ENCODE data around the gene NYNRIN. TPM values are rescaled to one million over a fixed set of nuclear protein-coding genes. Genes with fewer than 3 reads are reported as not detected.

NYNRIN gene
- total RNA-seq, 4 donors from 2014 or later: 4.7 to 14.7 (median 11.8) TPM

DNA sequence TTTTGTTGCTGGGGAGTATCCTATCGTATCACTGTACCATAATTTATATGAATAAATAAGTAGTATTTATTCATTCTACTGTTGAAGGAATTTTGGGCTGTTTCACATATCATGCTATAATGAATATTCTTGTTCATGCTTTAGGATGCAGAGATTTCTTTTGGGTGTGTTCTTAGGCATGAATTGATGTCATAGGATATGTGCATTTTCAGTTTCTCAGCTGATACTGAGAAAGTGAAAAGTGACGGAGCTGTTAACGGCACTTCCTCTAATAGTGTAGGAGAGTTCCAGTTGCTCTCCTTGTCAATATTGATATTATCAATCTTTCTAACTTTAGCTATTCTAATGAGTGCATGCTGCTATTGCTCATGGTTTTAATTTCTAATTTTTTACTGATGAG is 67.0 kb downstream of the NYNRIN start:
- TF ChIP-seq, protein P1, sequence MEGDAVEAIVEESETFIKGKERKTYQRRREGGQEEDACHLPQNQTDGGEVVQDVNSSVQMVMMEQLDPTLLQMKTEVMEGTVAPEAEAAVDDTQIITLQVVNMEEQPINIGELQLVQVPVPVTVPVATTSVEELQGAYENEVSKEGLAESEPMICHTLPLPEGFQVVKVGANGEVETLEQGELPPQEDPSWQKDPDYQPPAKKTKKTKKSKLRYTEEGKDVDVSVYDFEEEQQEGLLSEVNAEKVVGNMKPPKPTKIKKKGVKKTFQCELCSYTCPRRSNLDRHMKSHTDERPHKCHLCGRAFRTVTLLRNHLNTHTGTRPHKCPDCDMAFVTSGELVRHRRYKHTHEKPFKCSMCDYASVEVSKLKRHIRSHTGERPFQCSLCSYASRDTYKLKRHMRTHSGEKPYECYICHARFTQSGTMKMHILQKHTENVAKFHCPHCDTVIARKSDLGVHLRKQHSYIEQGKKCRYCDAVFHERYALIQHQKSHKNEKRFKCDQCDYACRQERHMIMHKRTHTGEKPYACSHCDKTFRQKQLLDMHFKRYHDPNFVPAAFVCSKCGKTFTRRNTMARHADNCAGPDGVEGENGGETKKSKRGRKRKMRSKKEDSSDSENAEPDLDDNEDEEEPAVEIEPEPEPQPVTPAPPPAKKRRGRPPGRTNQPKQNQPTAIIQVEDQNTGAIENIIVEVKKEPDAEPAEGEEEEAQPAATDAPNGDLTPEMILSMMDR (IDR thresholded peaks at IDR 0.05): no peak
- TF ChIP-seq POLR2A (IDR thresholded peaks at IDR 0.05): no peak
- DNase-seq: no peak
- Histone ChIP-seq H3K27ac (no peak overlapping the region), H3K36me3 (no peaks in the 10 kb centered on the region), H3K4me3 (no peak overlapping the region), H3K4me1 (no peaks in the 10 kb centered on the region), H3K27me3 (no peaks in the 10 kb centered on the region), H3K9me3 (no peaks in the 10 kb centered on the region)
- 87 to 91% methylated on average over 3 of the region's 3 CpGs for WGBS, 2 donors
- intact Hi-C loops (cut with DNase I): no loop called here

Small RNAs within 50 kb of the gene (small RNA-seq; reads per million reads assigned to genes)
- 0 reads per million in 4 donors for gene RF00026

Other genes with a start within 250 kb of the NYNRIN start
- 10 to 100 TPM; 21.9 to 52.2 (median 45.9) TPM for gene IRF9, start 237.7 kb upstream of the NYNRIN start, total RNA-seq
- gene REC8, start 226.9 kb upstream of the NYNRIN start, total RNA-seq: 1 to 10 TPM in 3 of 4 donors, under 1 TPM in 1; 0.47 to 7.4 (median 3.0) TPM
- gene IPO4, start 210.2 kb upstream of the NYNRIN start, total RNA-seq: 10 to 100 TPM; 32.9 to 55.1 (median 40.4) TPM
- 10 to 100 TPM; 36.4 to 51.3 (median 44.6) TPM for gene TM9SF1, start 203.6 kb upstream of the NYNRIN start, total RNA-seq
- not detected for gene TSSK4, start 193.3 kb upstream of the NYNRIN start, total RNA-seq
- gene CHMP4A, start 185.5 kb upstream of the NYNRIN start, total RNA-seq: 10 to 100 TPM; 23.6 to 80.7 (median 62.8) TPM
- 10 to 100 TPM in 2 of 4 donors, 1 to 10 TPM in 2; 1.4 to 12.4 (median 8.6) TPM for gene MDP1, start 182.9 kb upstream of the NYNRIN start, total RNA-seq
- 100 to 1,000 TPM in 3 of 4 donors, 10 to 100 TPM in 1; 93.1 to 182 (median 121) TPM for gene NEDD8, start 166.6 kb upstream of the NYNRIN start, total RNA-seq
- gene GMPR2, start 166.1 kb upstream of the NYNRIN start, total RNA-seq: 10 to 100 TPM; 18.5 to 47.7 (median 33.1) TPM
- gene TINF2, start 156.4 kb upstream of the NYNRIN start, total RNA-seq: 10 to 100 TPM; 46.3 to 94.3 (median 56.1) TPM
- gene TGM1, start 135.8 kb upstream of the NYNRIN start, total RNA-seq: 1,000 to 10,000 TPM in 2 of 4 donors, 100 to 1,000 TPM in 2; 566 to 1,879 (median 1,037) TPM
- gene RABGGTA, start 127.4 kb upstream of the NYNRIN start, total RNA-seq: 100 to 1,000 TPM in 2 of 4 donors, 10 to 100 TPM in 2; 68.9 to 171 (median 108) TPM
- gene DHRS1, start 99.2 kb upstream of the NYNRIN start, total RNA-seq: 100 to 1,000 TPM in 2 of 4 donors, 10 to 100 TPM in 2; 81.6 to 164 (median 101) TPM
- gene NOP9, start 99.2 kb upstream of the NYNRIN start, total RNA-seq: 10 to 100 TPM; 18.0 to 29.8 (median 25.0) TPM
- gene CIDEB, start 91.0 kb upstream of the NYNRIN start, total RNA-seq: 10 to 100 TPM; 18.3 to 41.4 (median 30.4) TPM
- 100 to 1,000 TPM in 3 of 4 donors, 10 to 100 TPM in 1; 66.0 to 169 (median 123) TPM for gene LTB4R2, start 88.9 kb upstream of the NYNRIN start, total RNA-seq
- gene LTB4R, start 87.5 kb upstream of the NYNRIN start, total RNA-seq: 10 to 100 TPM; 47.9 to 99.9 (median 85.4) TPM
- gene ADCY4, start 63.9 kb upstream of the NYNRIN start, total RNA-seq: 10 to 100 TPM in 2 of 4 donors, 1 to 10 TPM in 2; 3.1 to 23.1 (median 11.7) TPM
- 10 to 100 TPM; 10.3 to 21.4 (median 12.7) TPM for gene RIPK3, start 59.0 kb upstream of the NYNRIN start, total RNA-seq
- 10 to 100 TPM in 2 of 4 donors, 1 to 10 TPM in 2; 2.7 to 22.5 (median 9.2) TPM for gene NFATC4, start 30.8 kb upstream of the NYNRIN start, total RNA-seq
- gene CBLN3, start 30.7 kb downstream of the NYNRIN start, total RNA-seq: under 1 TPM in 3 of 4 donors, not detected in 1; 0.13 to 0.95 (median 0.85) TPM
- gene KHNYN, start 31.0 kb downstream of the NYNRIN start, total RNA-seq: 10 to 100 TPM; 35.6 to 68.9 (median 42.9) TPM
- gene SDR39U1, start 43.8 kb downstream of the NYNRIN start, total RNA-seq: 10 to 100 TPM; 16.1 to 36.0 (median 20.4) TPM
- gene CMA1, start 109.3 kb downstream of the NYNRIN start, total RNA-seq: 1 to 10 TPM in 1 of 4 donors, under 1 TPM in 1, not detected in 2; 0.53 to 2.7 TPM
- gene CTSG, start 177.2 kb downstream of the NYNRIN start, total RNA-seq: 10 to 100 TPM in 1 of 4 donors, 1 to 10 TPM in 1, not detected in 2; 1.1 to 24.4 TPM
- gene GZMH, start 210.7 kb downstream of the NYNRIN start, total RNA-seq: 1 to 10 TPM in 2 of 4 donors, under 1 TPM in 1, not detected in 1; 0.53 to 5.1 (median 1.9) TPM
- gene GZMB, start 235.2 kb downstream of the NYNRIN start, total RNA-seq: 1 to 10 TPM in 3 of 4 donors, under 1 TPM in 1; 0.99 to 8.5 (median 6.1) TPM